GM18951 (cell line): ENCODE measurements around the gene ABTB2.

Experiments used
- POLR2A ChIP-seq: IDR thresholded peaks from 4 replicates; pipeline ENCODE4 v1.6.1; 2011; ENCODE audit warnings: mild to moderate bottlenecking; ENCODE audit not compliant: insufficient read length, insufficient read depth; ENCODE audit errors: extremely low read depth
- in situ Hi-C: fragments of 300-500 bp; cut with MboI; formaldehyde crosslinking; loops from one replicate; pipeline ENCODE4 v1.12.0; 2022; ENCODE audit warnings: low sequenced_read_pairs, mixed read lengths, inconsistent platforms; ENCODE audit not compliant: unreplicated experiment

Gene ABTB2

DNA sequence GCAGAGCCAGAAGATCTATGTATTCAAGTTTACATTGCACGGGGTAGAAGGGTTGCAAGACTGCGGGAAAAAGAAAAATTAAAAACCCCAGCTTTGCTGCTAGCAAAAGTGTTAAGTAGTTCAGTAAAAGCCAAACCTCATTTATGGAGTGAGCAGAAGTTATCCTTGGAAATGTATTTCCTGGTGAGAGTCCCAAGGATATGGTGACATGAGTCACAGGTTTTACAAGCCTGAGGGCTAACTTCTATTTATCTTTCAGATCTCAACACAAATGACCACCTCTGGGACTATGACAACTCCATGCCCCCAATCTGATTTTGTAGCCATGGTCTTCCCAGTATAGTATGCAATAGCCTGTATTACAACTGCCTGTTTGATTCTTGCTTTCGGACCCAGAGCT, 26.1 kb downstream of the ABTB2 start:
- TF ChIP-seq POLR2A: no peak
- in situ Hi-C loops: no loop called here

DNA sequence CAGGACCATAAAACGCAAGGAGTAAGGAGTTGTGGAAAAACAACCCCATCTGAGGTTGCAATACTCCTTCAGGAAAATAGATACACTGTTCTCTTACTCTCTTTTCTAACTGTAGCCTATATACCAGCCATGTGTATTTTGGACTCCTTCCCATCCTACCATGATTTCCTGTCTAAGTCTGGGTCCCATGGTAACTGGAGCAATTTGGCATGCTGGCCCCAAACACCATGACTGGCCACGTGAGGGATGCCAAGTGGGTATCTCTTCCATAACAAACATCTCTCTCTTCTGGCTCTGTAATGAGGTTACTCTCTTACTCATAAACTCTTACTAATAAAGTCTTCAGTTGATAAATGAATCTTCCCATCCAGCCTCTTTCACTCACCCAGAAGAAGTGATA, 26.5 kb downstream of the ABTB2 start:
- no peak for TF ChIP-seq POLR2A
- in situ Hi-C loops: no loop called here

GRCh38 chr11:34330653-34331052, 27.2 kb downstream of the ABTB2 start:
- in situ Hi-C loops: no loop called here
- TF ChIP-seq POLR2A: no peak

GRCh38 chr11:34329876-34330275, 27.9 kb downstream of the ABTB2 start:
- in situ Hi-C loops: no loop called here
- no peak for TF ChIP-seq POLR2A

GRCh38 chr11:34328632-34328910, 29.2 kb downstream of the ABTB2 start:
- no peak for TF ChIP-seq POLR2A
- in situ Hi-C loops: no loop called here

- in situ Hi-C loops: no loop called here
- no peak for TF ChIP-seq POLR2A
These were observed 29.8 kb downstream of the ABTB2 start for GRCh38 chr11:34327804-34328631.

- in situ Hi-C loops: no loop called here
- no peak for TF ChIP-seq POLR2A
These were observed 33.3 kb downstream of the ABTB2 start for GRCh38 chr11:34324466-34324865.

GRCh38 chr11:34323601-34324000, 34.2 kb downstream of the ABTB2 start:
- no peak for TF ChIP-seq POLR2A
- in situ Hi-C loops: no loop called here

DNA sequence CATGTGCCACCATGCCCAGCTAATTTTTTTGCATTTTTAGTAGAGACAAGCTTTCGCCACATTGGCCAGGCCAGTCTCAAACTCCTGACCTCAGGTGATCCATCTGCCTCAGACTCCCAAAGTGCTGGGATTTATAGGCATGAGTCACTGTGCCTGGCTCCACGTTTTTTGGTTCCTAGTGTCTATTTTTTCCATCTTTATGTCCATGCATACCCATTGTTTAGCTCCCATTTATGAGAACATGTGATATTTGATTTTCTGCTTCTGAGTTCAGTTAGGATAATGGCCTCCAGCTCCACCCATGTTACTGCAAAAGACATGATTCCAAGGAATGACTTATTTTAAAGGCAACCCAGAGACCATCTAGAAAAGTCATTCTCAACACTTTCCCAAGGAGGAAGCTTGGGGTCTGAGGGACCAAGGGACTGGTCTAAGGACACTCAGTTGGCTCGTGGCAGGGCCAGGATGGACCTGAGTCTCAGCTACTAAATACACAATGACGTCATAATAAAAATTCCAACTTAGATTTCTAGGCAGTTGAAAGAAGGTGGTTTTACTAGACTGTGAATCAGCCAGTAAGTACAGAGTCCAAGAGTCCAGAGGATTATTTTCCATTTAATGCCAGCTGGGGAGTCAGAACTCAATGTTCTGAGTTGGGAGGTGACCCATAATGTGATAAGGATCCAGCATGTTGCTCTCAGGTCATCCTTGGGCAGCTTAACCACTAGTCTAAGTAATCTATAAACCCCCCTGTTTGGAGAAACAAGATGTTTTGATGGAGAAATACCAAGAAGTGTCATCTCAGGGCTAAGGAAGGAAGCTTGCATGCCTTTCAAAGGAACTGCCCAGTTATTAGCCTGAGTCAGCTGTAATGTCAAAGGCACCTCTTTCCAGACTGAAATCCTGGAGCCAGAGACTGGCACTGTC, 39.4 kb downstream of the ABTB2 start:
- TF ChIP-seq POLR2A: no peak
- in situ Hi-C loops: no loop called here

GRCh38 chr11:34317666-34318065, 40.1 kb downstream of the ABTB2 start:
- no peak for TF ChIP-seq POLR2A
- in situ Hi-C loops: no loop called here

- in situ Hi-C loops: no loop called here
- no peak for TF ChIP-seq POLR2A
These were observed 40.8 kb downstream of the ABTB2 start for GRCh38 chr11:34317036-34317360.

DNA sequence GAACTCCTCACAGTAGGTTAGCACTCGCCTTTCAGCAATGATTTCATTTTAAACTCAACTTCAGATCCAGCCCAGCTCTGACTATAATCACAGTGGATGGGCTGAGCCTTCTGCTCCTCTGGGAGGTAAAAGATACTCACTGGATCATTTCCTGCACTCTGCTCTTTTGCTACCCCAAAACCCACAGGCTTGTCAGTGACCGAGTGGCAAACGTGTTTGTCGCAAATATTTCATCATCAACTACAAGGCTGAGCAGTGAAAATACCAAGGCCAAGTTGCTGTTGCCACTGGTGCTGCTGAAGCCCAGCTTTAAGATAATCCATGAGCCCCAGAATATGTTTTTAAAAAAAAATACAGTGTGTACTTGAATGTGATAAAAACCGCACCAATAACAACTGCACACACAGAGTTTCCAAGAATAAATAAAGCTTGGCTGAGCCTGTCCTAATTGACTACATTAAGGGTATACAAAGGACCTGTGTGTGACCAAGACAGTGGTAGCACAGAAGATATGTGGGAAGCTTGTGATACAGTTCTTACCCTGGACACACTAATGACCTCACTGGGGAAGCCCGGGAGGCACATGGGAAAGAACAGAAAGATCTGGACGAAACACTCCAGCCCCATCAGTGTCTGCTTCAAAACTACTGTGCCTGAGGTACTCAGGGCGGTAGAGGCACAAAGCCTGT, 41.3 kb downstream of the ABTB2 start:
- in situ Hi-C loops: no loop called here
- no peak for TF ChIP-seq POLR2A

DNA sequence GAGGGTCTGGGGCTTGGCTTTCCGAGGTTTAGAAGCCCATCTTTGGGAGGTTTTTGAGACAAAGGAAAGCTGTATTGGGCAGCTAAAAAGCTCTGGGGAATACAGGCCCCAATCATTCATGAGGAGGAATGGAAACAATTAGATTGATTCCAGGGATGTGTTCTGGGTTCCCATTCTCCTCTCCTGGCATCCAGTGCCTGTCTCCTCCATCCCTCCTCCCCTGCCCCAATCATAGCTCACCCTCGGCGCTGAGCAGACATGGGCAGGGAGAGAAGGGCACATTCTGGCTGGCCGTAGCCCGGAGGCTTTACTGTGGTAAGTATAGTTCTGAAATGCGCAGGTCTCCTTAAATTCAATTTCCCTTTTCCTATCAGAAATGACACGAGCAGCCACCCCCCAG, 42.4 kb downstream of the ABTB2 start:
- TF ChIP-seq POLR2A: no peak
- in situ Hi-C loops: no loop called here
